Measurements from ENCODE around the gene KLC1. TPM values are rescaled to one million over a fixed set of nuclear protein-coding genes. Genes with fewer than 3 reads are reported as not detected.

KLC1 gene
- total RNA-seq, 1 donor: 237 TPM

DNA sequence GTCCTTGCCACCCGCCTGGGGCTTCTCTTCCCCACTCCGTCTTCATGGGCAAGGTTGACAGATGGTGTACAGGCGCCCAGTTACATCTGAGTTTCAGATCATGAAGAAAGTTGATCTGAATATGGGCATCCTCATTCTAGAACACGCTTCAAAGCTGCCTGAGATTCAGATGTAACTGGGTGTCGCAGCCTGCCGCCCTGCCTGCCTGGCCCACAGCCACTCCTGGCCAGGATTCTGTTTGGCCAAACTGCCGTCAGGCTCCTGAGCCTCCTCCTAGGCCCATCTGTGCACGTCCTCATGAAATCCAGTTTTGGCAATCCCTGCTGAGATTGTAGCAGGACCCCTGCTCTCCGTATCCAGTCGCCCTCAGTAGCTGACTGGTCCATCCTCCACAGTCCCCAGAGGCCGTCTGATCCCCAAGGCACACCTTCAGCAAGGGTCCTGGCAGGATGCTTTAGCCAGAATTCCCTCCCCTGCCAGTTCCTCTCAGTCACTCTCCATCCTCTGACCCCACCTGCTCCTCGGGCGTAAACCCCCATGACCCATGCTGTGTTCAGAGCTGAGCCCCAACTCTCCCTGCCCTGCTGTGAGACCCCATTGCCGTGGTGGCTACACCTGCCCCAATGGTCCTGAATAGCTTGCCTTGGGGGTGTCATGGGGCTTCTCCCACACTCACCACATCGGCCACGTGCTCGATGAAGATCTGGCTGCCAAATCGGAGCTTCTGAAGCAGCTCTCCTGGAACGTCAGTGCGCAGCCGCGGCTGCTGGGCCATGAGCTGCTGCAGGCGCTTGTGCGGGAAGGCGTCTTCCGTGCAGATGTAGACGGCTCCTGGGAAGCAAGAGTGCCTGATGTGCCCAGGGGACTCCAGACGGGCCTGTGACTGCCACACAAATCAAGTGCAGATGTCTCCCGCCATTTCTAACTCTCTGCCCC is 73.8 kb downstream of the KLC1 start:
- H3K4me3 ChIP-seq (ENCODE audit: low read depth, low read length): no peak overlapping the region
- TF ChIP-seq, protein P1, sequence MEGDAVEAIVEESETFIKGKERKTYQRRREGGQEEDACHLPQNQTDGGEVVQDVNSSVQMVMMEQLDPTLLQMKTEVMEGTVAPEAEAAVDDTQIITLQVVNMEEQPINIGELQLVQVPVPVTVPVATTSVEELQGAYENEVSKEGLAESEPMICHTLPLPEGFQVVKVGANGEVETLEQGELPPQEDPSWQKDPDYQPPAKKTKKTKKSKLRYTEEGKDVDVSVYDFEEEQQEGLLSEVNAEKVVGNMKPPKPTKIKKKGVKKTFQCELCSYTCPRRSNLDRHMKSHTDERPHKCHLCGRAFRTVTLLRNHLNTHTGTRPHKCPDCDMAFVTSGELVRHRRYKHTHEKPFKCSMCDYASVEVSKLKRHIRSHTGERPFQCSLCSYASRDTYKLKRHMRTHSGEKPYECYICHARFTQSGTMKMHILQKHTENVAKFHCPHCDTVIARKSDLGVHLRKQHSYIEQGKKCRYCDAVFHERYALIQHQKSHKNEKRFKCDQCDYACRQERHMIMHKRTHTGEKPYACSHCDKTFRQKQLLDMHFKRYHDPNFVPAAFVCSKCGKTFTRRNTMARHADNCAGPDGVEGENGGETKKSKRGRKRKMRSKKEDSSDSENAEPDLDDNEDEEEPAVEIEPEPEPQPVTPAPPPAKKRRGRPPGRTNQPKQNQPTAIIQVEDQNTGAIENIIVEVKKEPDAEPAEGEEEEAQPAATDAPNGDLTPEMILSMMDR (IDR thresholded peaks at IDR 0.05; ENCODE audit: insufficient read depth, low read depth, low read length): no peak
- DNase-seq (ENCODE audit: low read depth): no peak

DNA sequence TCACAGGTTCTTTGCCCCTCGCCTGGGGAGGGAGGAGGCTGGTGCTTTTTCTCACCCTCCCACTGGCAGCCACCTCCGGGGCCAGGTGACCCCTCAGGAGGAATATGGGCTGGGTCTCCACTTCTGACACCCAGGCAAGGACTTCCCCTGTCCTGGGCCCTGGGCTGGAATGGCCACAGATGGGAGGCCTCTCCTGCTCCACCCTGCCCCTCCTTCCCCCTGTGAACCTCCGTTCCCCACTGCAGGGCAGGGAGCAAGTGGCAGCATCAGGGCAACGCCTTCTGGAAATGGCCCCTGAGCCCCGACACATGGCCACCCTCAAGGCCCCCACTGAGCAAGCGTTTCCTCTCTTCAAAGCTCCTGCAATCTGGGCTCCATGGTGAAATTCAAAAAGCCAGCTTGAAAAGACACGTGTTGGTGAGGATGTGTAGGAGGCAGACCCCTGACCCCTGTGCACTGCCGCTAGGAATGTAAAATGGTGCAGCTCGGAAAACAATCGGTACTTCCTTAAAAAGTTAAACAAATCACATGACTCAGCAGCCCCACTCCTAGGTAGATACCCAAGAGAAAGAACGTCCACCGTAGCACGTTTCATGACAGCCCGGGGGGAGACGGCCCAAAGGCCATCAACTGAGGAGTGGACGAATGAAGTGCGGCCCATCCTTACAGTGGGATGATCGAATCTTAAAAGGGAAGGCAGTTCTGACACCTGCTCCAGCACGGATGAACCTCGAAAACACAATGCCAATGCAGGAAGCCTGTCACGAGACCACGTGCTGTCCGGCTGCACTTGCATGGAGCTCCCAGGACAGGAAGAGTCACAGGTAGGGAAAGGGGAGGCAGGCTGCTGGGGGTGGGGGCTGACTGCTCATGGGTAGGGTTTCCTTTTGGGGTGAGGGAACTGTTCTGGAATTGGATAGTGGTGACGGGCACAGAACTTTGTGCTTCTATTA is 74.7 kb downstream of the KLC1 start:
- no peak overlapping the region for H3K4me3 ChIP-seq (ENCODE audit: low read depth, low read length)
- no peak for DNase-seq (ENCODE audit: low read depth)
- TF ChIP-seq, protein P1 (IDR thresholded peaks at IDR 0.05; ENCODE audit: insufficient read depth, low read depth, low read length): no peak

DNA sequence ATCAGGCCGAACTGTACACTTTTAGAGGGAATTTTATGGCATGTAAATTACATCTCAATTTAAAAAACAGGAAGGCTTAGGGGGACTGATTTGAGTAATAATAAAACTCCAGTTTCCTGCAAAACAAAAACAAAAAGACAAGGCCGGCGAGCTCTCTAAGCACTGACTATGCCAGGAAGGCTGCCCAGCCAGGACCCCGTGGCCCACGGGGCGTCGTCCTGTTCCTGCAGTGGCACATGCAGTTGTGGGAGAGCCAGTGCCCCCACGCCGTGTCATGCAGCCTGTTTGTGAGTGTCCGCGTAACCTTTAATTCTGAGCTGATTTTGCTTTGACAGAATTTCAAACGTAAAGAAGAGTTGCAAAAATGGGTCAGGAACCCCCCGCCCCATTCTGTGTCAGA is 75.7 kb downstream of the KLC1 start:
- no peak overlapping the region for H3K4me3 ChIP-seq (ENCODE audit: low read depth, low read length)
- no peak for DNase-seq (ENCODE audit: low read depth)
- TF ChIP-seq, protein P1 (IDR thresholded peaks at IDR 0.05; ENCODE audit: insufficient read depth, low read depth, low read length): no peak

DNA sequence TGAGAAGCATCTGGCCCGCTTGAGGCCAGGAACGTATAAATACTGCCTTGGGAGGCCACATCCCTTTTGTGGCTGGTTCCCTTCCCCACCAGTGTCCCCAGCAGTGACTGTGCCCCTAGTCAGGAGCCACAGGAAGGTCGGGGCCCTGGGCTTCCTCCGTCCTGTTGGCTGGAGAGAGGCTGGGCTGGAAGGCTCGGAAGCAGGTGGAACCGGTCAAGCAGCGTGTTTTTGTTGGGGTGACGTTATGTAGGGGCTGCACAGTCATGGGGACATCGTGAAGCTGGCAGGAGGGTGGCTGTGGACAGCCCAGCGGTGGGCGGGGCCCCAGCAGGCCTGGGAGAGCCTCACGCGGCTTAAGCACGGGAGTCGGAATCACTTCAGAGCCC is 76.1 kb downstream of the KLC1 start:
- peak; percentile 24 for DNase-seq (ENCODE audit: low read depth)
- H3K4me3 ChIP-seq (ENCODE audit: low read depth, low read length): no peak overlapping the region
- TF ChIP-seq, protein P1 (IDR thresholded peaks at IDR 0.05; ENCODE audit: insufficient read depth, low read depth, low read length): no peak

DNA sequence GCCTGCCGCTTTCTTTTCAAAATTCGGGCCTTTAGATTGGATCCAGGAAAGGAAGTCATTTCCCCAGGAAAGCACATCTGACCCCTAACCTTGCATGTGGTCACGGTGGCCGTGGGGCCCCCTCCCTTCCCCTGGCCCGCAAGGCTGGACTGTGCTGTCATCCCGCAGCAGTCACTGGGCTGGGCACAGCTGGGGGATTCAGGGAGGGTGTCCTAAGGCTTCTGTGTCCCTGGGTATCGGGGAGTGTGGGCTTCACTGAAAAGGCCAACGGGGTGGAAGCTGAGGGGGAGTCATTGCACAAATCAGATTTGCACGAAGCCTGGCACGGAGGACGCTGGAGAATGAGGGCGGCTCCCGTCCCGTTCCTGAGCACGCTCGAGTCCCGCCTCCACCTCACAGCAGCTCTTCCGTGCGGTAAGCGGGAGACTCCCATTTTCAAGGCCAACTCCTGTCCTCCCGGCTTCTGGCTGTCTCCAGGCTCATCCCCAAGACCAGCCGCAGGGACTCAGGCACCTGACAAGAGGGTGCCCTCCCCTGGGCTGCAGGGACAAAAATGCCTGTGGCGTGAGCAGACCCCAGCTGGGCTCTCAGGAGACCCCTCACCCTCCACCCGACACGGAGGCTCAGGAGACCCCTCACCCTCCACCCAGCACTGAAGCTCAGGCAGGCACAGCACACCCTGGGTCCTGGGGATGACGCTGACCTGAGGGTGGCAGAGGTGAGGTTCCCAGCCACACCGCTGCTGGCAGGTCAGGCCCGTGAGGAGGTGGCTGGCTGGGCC is 76.7 kb downstream of the KLC1 start:
- no peak for DNase-seq (ENCODE audit: low read depth)
- TF ChIP-seq, protein P1 (IDR thresholded peaks at IDR 0.05; ENCODE audit: insufficient read depth, low read depth, low read length): no peak
- no peak overlapping the region for H3K4me3 ChIP-seq (ENCODE audit: low read depth, low read length)
